GM19452 (cell line): ENCODE measurements around the gene SCAP.
"Not testable (repeated sequence)": the region's sequence is repeated elsewhere in the genome, so short reads cannot be mapped to it uniquely, and the experiment has no call there.

Source experiments
- ATAC-seq: cut with Tn5 transposase; IDR thresholded peaks from one replicate; pipeline ENCODE4 v1.9.1; 2021; ENCODE audit not compliant: unreplicated experiment

Gene SCAP

DNA sequence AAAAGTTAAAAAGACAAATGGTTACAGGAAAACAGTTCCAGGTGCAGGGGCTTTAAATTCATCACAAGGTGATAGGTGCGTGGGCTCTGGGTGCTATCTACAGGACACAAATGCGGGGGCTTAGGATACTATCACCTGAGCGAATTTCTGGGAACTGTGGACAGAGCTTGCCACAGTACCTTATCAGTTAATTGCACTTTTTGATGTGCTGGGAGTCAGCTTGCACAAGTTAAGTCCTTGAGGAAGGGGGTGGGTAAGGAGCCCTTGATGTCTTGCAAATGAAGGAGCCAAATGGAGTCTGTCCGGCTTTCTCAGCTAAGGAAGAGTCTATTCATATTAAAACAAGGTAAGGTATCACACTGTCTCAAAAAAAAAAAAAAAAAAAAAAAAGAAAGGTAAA is 6.0 kb upstream of the SCAP start:
- ATAC-seq, result not testable (repeated sequence)

DNA sequence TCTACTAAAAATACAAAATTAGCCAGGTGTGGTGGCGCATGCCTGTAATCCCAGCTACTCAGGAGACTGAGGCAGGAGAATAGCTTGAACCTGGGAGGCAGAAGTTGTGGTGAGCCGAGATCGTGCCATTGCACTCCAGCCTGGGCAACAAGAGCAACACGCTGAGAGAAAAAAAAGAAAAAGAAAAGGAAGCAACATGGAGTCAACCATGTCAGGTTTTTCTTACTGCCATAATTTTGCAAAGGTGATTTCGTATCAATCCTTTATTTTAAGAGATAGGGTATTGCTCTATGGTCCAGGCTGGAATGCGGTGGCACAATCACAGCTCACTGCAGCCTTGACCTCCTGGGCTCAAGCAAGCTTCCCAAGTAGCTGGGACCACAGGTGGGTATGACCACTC is 4.5 kb upstream of the SCAP start:
- not testable (repeated sequence) for ATAC-seq

DNA sequence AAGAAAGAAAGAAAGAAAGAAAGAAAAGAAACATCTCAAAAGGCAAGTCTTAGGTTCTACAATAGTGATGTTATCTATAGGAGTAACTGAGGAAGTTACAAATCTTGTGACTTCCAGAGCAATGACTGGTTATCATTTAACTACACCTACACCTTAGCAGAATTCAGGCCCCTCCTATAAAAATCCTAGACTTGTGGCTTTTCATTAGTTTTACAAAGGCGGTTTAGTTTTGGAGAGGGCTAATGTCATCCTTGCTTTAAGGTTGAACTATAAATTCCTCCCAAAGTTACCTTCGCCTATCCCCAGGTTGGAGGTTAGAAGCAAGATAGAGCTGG is 4.1 kb upstream of the SCAP start:
- ATAC-seq, result no peak

DNA sequence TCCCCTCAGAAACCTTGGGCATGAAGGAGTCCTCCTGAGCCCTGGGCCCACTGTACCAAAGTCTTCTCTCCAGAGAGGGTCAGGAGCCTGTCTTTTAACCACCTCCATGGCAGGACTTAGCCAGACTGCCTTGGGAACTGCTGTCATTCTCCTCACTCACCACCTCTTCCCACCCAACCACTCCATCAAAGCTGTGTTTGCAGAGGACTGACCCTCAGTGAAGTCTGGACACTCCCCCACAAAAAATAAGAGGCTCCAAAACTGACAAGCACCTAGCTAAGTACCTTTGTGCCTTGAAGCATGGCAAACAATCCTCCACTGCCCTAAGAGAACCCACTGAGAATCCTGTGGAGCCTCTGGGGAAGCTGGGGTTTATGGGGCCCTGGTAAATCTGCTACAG is 2.3 kb upstream of the SCAP start:
- no peak for ATAC-seq

DNA sequence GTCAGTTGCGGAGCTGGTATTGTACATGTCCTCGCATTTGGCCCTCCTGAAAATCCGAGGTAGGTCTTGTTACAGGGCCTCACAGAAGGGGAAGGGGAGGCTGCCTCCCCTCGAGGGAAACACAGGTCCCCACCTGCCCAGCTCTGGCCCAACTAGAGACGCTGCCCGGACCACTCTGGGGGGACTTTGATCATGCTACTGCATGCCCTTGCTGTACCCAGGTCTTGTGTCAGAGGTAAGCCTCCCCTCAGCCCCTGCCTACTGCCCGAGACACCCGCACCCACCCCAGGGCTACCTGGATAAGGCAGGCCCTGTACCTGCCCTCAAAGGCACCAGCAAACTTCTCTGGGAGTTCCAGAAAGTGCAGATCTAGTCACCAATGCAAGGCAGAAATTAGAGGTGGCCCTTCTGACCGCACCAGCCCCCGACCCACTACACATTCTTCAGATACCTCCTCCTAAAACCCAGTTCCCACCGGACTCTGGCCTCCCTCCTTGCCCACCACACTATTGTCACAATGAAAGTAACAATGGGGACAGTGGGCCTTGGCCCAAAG is 981 bp upstream of the SCAP start:
- no peak for ATAC-seq

DNA sequence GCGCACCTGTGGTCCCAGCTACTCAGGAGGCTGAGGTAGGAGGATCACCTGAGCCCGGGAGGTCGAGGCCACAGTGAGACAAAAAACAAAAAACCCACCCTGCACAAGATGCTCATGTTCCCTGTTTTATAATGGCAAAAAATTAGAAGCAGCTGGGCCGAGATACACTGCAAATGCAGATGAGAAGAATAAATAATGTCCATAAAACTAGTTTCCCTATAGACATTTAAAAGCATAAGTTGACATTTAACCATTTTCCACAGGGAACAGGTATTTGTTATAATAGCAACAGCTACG is 537 bp upstream of the SCAP start:
- ATAC-seq, result no peak

DNA sequence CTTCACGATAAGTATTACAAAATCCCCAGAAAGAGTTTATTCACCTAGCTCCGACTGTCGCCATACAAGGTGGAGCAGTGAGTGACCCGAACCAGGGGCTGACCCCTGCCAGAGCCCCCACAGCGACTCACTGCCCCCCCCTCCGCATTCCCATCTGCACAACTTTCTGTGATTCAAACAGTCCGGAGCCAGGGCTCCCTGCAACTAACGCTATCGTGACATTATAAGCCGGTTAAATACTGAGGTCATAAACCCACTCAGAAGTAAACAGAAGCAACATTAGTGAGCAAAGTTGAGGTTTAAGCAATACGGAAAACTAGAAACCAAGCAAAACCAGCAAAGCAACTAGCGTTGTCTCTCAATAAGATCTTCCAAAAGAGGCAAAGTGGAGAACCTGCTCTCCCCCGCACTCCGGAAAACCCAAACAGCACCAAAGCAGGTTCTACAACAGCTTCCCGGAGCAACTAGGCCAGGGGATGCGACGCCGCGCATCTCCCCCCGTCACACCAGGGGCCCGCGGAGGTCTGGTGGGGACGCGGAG is 642 bp downstream of the SCAP start:
- peak; percentile 2 for ATAC-seq

DNA sequence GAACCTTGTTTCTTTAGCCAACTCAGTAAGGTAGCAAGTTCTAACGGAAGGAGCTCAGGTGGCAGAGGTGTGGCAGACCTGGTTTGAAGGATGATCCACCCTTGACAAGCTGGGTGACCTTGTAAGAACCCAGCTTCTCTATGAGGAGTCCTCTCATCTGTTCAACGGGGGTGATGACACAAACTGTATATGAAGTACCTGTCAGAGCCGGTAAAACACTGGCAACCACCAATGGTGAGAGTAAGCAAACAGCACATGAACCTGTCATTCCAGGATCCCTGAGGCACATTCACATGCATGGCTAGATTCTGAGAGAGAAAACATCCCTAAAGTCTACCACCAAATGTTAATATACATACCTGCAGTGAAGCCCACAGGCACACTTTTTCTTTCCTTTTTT is 2.4 kb downstream of the SCAP start:
- no peak for ATAC-seq

DNA sequence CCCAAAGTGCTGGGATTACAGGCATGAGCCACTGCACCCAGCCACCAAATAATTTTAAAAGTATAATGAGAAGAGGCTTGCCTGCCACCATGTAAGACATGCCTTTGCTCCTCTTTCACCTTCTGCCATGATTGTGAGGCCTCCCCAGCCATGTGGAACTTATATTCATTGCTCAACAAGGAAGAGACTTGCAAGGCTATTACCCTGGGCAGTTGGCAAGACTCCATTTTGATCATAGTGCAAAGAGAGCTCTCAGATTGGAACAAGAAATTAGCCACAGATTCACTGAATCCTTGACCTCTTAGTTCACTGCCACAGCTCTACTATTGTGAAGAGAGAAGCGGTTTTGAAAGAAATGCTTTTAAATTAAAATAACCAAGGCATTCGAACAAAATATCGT is 6.1 kb downstream of the SCAP start:
- no peak for ATAC-seq

DNA sequence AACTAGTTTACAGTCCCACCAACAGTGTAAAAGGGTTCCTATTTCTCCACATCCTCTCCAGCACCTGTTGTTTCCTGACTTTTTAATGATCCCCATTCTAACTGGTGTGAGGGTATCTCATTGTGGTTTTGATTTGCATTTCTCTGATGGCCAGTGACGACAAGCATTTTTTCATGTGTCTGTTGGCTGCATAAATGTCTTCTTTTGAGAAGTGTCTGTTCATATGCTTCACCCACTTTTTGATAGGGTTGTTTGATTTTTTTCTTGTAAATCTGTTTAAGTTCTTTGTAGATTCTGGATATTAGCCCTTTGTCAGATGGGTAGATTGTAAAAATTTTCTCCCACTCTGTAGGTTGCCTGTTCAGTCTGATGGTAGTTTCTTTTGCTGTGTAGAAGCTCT is 7.4 kb downstream of the SCAP start:
- not testable (repeated sequence) for ATAC-seq

DNA sequence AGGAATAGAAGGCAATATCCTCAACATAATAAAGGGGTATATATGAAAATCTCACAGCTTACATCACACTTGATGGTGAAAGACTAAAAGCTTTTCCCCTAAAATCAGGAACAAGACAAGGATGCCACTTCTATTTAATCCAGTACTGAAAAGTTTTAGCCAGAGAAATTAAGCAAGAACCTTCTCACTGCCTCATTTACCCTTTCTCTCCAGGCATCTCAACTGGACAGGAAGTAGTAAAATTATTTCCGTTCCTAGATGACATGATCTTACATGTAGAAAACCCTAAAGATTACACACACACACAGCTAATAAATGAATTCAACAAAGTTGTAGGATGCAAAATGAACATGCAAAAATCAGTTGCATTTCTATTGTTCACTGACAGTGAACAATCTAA is 11.2 kb downstream of the SCAP start:
- no peak for ATAC-seq

DNA sequence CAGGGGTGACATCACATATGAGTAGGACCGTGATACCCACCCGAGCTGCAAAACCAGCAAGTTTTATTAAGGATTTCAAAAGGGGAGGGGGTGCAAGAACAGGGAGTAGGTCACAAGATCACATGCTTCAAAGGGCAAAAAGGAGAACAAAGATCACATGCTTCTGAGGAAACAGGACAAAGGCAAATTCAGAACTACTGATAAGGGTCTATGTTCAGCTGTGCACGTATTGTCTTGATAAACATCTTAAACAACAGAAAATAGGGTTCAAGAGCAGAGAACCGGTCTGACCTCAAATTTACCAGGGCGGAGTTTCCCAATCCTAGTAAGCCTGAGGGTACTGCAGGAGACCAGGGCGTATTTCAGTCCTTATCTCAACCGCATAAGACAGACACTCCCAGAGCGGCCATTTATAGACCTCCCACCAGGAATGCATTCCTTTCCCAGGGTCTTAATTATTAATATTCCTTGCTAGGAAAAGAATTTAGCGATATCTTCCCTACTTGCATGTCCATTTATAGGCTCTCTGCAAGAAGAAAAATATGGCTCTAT is 16.1 kb downstream of the SCAP start:
- not testable (repeated sequence) for ATAC-seq

DNA sequence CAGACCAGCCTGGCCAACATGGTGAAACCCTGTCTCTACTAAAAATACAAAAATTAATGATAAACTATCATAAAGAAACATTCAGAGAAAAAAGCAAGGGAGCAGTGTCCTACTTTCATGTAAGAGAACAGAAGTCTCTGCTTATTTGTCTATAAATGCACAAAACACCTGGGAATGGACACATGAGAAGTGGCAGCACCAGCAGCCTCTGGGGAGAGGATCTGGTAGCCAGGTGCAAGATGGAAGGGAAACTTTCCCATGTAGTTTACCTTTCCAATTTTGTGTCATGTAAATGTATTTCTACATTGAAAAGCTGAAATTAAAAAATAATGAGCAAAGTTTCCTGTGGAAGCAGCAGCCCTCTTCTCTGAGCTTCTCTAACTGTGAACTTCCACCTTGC is 18.8 kb downstream of the SCAP start:
- ATAC-seq, result no peak

DNA sequence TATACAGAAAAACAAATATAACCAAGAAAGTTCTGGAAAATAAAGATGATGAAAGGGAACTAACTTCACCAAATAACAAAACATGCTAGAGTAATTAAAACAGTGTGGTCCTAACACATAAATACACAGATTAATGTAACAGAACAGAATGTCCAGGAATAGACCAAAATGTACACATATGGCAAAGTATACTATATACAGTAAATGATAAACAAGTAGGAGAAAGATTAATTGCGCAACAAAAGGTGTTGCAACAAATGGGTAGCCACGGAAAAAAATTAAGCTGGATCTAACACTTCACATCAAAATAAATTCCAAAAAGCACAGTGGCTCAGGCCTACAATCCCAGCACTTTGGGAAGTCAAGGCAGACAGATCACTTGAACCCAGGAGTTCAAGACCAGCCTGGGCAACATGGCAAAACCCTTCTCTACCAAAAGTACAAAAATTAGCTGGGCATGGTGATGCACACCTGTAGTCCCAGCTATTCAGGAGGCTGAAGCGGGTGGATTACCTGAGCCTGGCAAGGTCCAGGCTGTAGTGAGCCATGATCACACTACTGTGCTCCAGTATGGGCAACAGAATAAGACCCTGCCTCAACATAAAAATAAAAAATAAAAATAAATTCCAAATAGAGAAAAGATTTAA is 19.8 kb downstream of the SCAP start:
- no peak for ATAC-seq

DNA sequence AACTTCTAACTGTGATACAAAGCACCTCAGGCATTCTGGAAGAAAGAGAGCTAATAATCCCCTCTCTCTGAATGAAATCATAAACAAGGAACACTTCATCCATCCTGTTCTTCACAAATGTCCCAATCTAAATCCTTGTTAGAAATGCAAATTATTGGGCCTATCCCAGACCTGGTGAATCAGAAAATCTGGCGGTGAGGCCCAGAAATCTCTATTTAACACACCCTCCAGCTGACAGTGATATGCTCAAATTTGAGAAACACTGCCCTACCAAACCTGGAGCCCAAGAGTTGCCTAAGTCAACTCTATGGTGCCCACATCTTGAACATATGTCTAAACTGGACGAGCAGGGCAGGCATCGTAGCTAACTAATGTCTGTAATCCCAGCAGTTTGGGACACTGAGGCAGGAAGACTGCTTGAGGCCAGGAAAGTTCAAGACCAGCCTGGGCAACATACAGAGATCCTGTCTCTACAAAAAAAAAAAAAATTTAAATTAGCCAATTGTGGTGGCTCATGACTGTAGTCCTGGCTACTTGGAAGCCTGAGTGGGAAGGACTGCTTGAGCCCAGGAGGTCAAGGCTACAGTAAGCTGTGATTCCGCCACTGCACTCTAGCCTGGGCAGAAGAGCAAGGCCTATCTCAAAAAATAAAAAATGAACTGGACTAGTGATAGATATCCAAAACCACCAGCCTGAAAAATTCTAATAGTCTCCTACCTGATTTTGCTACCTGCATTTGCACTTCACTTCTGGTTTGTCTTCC is 23.1 kb downstream of the SCAP start:
- no peak for ATAC-seq

DNA sequence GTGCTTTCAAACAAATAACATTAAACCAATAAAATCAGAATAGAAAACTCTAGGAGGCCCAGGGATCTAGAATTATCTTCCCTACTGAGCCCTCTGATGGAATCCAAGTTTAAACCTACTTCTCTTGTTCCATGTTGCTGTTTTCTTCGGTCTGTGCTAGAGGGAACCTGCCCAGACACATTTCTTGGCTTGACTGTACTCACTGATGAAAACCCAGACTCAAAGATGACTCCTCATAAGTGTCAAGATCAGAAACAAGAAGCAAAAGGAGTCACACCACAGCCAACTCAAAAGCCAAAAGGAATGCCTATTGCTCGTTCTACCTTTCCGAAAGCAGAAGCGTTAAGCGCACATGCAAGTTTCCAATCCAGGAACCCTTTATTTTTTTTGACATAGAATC is 31.6 kb downstream of the SCAP start:
- ATAC-seq, result no peak

DNA sequence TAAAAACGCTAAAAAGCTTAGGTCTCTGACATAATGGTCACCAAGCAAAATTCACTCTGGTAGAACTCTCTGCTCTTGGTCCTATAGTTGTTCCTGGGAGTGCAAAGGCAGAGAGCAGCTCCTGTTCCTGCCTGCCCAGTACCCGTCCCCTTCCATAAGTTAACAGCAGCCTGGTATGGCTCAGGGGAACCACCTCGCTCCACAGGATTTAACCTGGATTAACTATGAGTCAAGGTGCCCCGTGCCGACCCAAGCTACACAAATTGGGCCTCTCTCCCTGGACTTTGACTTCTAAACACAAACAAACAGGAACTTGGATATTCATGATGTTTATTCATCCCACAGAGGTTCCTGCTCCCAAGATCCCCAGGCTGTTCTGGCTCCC is 32.1 kb downstream of the SCAP start:
- ATAC-seq, result no peak

DNA sequence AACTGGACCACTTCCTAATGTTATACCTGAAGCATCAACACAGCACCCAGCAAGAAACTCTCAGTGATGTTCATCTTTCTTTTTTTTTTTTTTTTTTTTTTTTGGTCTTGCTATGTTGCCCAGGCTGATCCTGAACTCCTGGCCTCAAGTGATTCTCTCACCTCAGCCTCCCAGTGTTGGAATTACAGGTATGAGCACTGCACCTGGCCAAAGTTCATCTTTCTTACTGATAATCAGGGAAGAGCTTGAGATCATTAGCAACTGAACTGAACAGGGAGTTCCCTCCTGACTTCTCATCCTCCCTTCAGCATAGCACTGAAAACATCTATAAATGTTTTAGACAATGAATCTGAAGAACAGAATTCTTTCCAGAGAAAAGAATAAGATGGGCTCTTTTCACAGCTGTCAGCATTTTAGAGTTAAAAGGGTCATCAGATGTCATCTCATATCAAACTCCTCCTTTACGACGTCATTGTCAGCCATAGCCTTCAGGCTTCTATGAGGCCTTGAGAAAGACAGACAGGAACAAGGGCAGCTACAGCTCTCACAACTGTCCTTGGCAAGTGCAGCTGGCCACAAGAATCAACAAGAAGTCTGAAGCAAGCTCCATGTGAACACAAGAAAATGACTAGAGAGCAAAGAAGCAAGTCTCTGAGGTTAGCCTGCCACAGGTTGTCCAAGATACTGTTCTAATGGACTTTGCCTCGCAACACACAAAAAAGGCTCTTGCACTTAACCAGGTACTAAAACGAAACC is 33.8 kb downstream of the SCAP start:
- ATAC-seq, result no peak

DNA sequence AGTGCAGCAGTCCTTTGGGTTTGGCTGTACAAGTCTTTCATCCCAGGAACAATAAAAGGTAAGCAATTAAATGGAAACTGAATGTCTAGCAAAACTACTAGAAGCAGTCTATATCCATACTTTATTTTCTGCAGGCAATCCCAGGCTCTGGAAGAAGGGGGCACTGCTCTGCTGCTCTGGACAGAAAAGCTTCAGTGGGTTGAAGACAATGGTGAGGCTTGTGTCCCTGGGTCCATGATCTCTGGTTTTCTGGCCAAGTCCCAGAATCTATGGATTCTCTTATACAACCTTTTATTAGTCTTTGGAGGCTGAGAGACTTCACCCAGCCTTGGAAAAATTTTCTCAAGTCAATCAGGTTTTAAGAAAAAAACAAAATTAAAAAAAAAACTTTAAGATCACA is 35.6 kb downstream of the SCAP start:
- ATAC-seq, result no peak

DNA sequence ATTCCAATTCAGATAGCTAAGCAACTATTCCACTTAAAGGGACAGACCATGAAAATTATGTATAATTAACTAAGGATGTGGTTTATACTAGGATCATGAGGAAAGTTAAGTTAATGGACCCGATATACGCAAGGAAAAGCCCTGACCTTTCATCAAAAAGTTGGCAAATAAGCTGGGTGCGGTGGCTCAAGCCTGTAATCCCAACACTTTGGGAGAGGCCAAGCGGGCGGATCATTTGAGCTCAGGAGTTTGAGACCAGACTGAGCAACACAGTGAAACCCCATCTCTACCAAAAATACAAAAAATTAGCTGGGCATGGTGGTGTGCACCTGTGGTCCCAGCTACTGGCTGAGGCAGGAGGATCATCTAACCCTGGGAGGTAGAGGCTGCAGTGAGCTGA is 39.6 kb downstream of the SCAP start:
- no peak for ATAC-seq

DNA sequence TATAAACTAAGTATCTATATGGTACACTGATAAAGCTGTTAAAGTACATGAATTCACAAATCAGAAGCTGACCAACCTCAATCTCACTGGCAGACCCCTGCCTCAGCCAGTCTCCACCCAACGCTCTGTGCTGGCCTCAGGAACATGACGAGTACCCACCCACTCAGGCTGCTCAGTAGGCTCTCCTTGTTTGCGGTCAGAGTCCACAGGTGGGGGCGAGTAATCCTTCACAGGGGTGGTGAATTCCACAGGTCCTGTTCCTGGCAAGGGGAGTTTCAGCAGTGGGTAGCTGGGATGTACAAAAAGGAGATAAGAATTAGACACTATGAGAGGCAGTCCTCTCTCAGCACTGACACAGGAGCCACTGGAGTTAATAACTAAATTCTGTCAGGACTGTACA is 40.9 kb downstream of the SCAP start:
- ATAC-seq, result no peak

DNA sequence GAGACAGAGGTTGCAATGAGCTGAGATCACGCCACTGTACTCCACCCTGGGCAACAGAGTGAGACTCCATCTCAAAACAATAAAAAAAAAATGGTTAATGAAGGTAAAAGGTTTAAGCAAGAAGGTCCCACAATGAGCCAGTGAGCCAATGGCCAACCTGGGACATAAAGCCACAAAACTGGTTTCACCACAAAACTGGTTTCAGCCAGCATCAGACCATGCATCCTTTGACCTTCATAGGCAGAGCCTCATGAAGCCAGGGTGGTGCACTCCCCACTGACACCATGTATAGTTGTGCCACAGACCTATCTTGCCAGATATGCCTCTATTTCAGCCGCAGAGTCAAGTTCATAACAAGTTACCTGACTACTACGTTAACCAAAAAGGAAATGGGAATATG is 41.9 kb downstream of the SCAP start:
- no peak for ATAC-seq
